ENCODE data around the gene ZGPAT. TPM values are rescaled to one million over a fixed set of nuclear protein-coding genes. Genes with fewer than 3 reads are reported as not detected.

Gene ZGPAT
- total and polyA plus RNA-seq, 2 of the 13 experiments (the other 11 are each of a cell fraction or from before 2014, with no cell fraction given) = 23.0 to 41.9 TPM

- TF ChIP-seq SMAD1 (CRISPR knock-in tag; IDR thresholded peaks at IDR 0.05; ENCODE audit: borderline replicate concordance, low read depth) (0 out of 2 replicates have a peak, but pooled peaks have one; percentile 2), ZNF484 (CRISPR knock-in tag; IDR thresholded peaks at IDR 0.05; ENCODE audit: borderline replicate concordance, low read depth) (no peak), ZNF34 (CRISPR knock-in tag; IDR thresholded peaks at IDR 0.05; ENCODE audit: borderline replicate concordance) (no peak), ZNF234 (CRISPR knock-in tag; conservative IDR thresholded peaks at IDR 0.05) (no peak), KDM3A (CRISPR knock-in tag; IDR thresholded peaks at IDR 0.05; ENCODE audit: low read depth) (0 out of 2 replicates have a peak, but pooled peaks have one; percentile 1), STAT6 (CRISPR knock-in tag; IDR thresholded peaks at IDR 0.05; ENCODE audit: borderline replicate concordance) (no peak), SPEN (CRISPR knock-in tag; IDR thresholded peaks at IDR 0.05; ENCODE audit: low read depth) (no peak), ZNF775 (CRISPR knock-in tag; IDR thresholded peaks at IDR 0.05; ENCODE audit: borderline replicate concordance) (0 out of 2 replicates have a peak, but pooled peaks have one; percentile 10), ZBTB8A (CRISPR knock-in tag; IDR thresholded peaks at IDR 0.05; ENCODE audit: borderline replicate concordance, low read depth) (no peak), TGIF2 (CRISPR knock-in tag; IDR thresholded peaks at IDR 0.05) (no peak), POGK (CRISPR knock-in tag; conservative IDR thresholded peaks at IDR 0.05) (no peak), ZNF317 (CRISPR knock-in tag; IDR thresholded peaks at IDR 0.05) (no peak), HDAC1 (CRISPR knock-in tag; IDR thresholded peaks at IDR 0.05) (peak; percentile 50; the same call in 1 of the 2 replicates), MEIS1 (CRISPR knock-in tag; IDR thresholded peaks at IDR 0.05; ENCODE audit: borderline replicate concordance) (no peak; the same call in 1 of the 2 replicates), REXO4 (CRISPR knock-in tag; IDR thresholded peaks at IDR 0.05; ENCODE audit: borderline replicate concordance) (no peak), NR0B2 (CRISPR knock-in tag; IDR thresholded peaks at IDR 0.05) (no peak), CREB1 (IDR thresholded peaks at IDR 0.05) (no peak), CREB1 (CRISPR knock-in tag; IDR thresholded peaks at IDR 0.05) (no peak), SRF (IDR thresholded peaks at IDR 0.05; ENCODE audit: low read depth, low read length) (no peak), ZSCAN22 (CRISPR knock-in tag; IDR thresholded peaks at IDR 0.05) (no peak), MTERF4 (CRISPR knock-in tag; IDR thresholded peaks at IDR 0.05) (no peak), CEBPG (CRISPR knock-in tag; IDR thresholded peaks at IDR 0.05) (no peak), SETDB1 (CRISPR knock-in tag; IDR thresholded peaks at IDR 0.05; ENCODE audit: borderline replicate concordance) (0 out of 2 replicates have a peak, but pooled peaks have one; percentile 65), DPF2 (CRISPR knock-in tag; IDR thresholded peaks at IDR 0.05; ENCODE audit: borderline replicate concordance, low read depth) (no peak)
Observed at GRCh38 chr20:63734946-63735858, 27.4 kb downstream of the ZGPAT start (continued).
